Activated effector memory CD4-positive, alpha-beta T cell treated with Interleukin-2 at 50 U/mL for 16 hours (primary cell): ENCODE data around the gene PDAP1.
"Not testable (repeated sequence)": the region's sequence is repeated elsewhere in the genome, so short reads cannot be mapped to it uniquely, and the experiment has no call there.

Experiments
- DNase-seq: peaks from one replicate; pipeline ENCODE4 v3.0.0-alpha.2; 2020

Gene PDAP1

GRCh38 chr7:99395616-99396327 is 12.6 kb downstream of the PDAP1 start:
- DNase-seq: no peak

GRCh38 chr7:99394188-99394502 is 14.3 kb downstream of the PDAP1 start:
- DNase-seq: no peak

- DNase-seq: no peak
Measured at GRCh38 chr7:99393355-99394187, 14.8 kb downstream of the PDAP1 start.

- DNase-seq: peak; percentile 76
Measured at GRCh38 chr7:99392659-99393354, 15.6 kb downstream of the PDAP1 start.

GRCh38 chr7:99392046-99392445 is 16.4 kb downstream of the PDAP1 start:
- no peak for DNase-seq

- DNase-seq: no peak
Measured at GRCh38 chr7:99390941-99391602, 17.3 kb downstream of the PDAP1 start.

- DNase-seq: no peak
Measured at GRCh38 chr7:99389772-99390171, 18.6 kb downstream of the PDAP1 start.

- DNase-seq: no peak
Measured at GRCh38 chr7:99387912-99388311, 20.5 kb downstream of the PDAP1 start.

- not testable (repeated sequence) for DNase-seq
Measured at GRCh38 chr7:99387239-99387635, 21.2 kb downstream of the PDAP1 start.

- no peak for DNase-seq
Measured at GRCh38 chr7:99386584-99387238, 21.7 kb downstream of the PDAP1 start.

- no peak for DNase-seq
Measured at GRCh38 chr7:99385564-99385963, 22.8 kb downstream of the PDAP1 start.

GRCh38 chr7:99384523-99384922 is 23.9 kb downstream of the PDAP1 start:
- no peak for DNase-seq

- no peak for DNase-seq
Measured at GRCh38 chr7:99383791-99384370, 24.5 kb downstream of the PDAP1 start.

- DNase-seq: no peak
Measured at GRCh38 chr7:99383203-99383602, 25.2 kb downstream of the PDAP1 start.

- no peak for DNase-seq
Measured at GRCh38 chr7:99381664-99382075, 26.7 kb downstream of the PDAP1 start.

GRCh38 chr7:99380823-99381663 is 27.4 kb downstream of the PDAP1 start:
- DNase-seq: peak; percentile 86

GRCh38 chr7:99380032-99380822 is 28.2 kb downstream of the PDAP1 start:
- no peak for DNase-seq

- not testable (repeated sequence) for DNase-seq
Measured at GRCh38 chr7:99379693-99380031, 28.7 kb downstream of the PDAP1 start.

GRCh38 chr7:99379043-99379577 is 29.3 kb downstream of the PDAP1 start:
- DNase-seq: peak; percentile 29

GRCh38 chr7:99375070-99375807 is 33.2 kb downstream of the PDAP1 start:
- DNase-seq: peak; percentile 60
